ACC112 (cell line): Measurements from ENCODE around the gene COL23A1.
"Not testable (repeated sequence)": the region's sequence is repeated elsewhere in the genome, so short reads cannot be mapped to it uniquely, and the experiment has no call there.

Experiments used
- H2AFZ ChIP-seq: fragments of 200-600 bp; sonication (generic); one replicate; pipeline ENCODE4 v1.6.0; 2017; ENCODE audit warnings: antibody characterized with exemption, low read length; ENCODE audit not compliant: unreplicated experiment
- H3K27ac ChIP-seq: fragments of 200-600 bp; sonication (generic); 2 replicates; pipeline ENCODE4 v1.5.1; 2014; ENCODE audit warnings: low read depth, mild to moderate bottlenecking, antibody characterized with exemption, low read length, moderate library complexity
- H3K27me3 ChIP-seq: fragments of 200-600 bp; sonication (generic); 2 replicates; pipeline ENCODE4 v1.6.1; 2014; ENCODE audit warnings: mild to moderate bottlenecking, antibody characterized with exemption, low read length, moderate library complexity, mixed read lengths; ENCODE audit not compliant: insufficient read depth
- H3K36me3 ChIP-seq: fragments of 200-600 bp; sonication (generic); 2 replicates; pipeline ENCODE4 v1.6.1; 2016; ENCODE audit warnings: mild to moderate bottlenecking, antibody characterized with exemption, low read length, moderate library complexity, mixed read lengths; ENCODE audit not compliant: insufficient read depth
- H3K4me1 ChIP-seq: fragments of 200-600 bp; sonication (generic); one replicate; pipeline ENCODE4 v1.6.1; 2016; ENCODE audit warnings: low read length, mixed read lengths; ENCODE audit not compliant: insufficient read depth, unreplicated experiment, control insufficient read depth
- H3K4me3 ChIP-seq: fragments of 200-600 bp; sonication (generic); 2 replicates; pipeline ENCODE4 v1.5.1; 2014; ENCODE audit warnings: mild to moderate bottlenecking, low read depth, low read length
- H3K79me2 ChIP-seq: fragments of 200-600 bp; sonication (generic); one replicate; pipeline ENCODE4 v1.6.0; 2016; ENCODE audit warnings: low read length; ENCODE audit not compliant: control insufficient read depth, unreplicated experiment, insufficient read depth

The COL23A1 gene

DNA sequence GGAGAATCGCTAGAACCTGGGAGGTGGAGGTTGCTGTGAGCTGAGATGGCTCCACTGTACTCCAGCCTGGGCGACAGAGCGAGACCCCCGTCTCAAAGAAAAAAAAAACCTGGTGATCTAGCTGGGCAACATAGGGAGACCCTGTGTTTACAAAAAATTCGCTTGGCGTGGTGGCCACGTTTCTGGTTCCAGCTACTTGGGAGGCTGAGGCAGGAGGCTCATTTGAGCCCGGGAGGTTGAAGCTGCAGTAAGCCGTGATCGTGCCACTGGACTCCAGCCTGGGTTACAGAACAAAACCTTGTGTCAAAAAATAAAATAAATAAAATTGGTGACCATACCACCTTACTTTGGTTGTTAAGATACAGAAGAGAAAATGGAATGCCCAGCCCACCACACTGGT is 387.7 kb downstream of the COL23A1 start:
- no peak overlapping the region for H3K27ac ChIP-seq
- H2AFZ ChIP-seq, result no peak overlapping the region
- no peak overlapping the region for H3K4me3 ChIP-seq
- peaks cover 22% of the 10 kb centered on the region for H3K4me1 ChIP-seq
- H3K36me3 ChIP-seq, result peaks cover 22% of the 10 kb centered on the region
- H3K27me3 ChIP-seq, result no peaks in the 10 kb centered on the region
- peaks cover 32% of the 10 kb centered on the region for H3K79me2 ChIP-seq

DNA sequence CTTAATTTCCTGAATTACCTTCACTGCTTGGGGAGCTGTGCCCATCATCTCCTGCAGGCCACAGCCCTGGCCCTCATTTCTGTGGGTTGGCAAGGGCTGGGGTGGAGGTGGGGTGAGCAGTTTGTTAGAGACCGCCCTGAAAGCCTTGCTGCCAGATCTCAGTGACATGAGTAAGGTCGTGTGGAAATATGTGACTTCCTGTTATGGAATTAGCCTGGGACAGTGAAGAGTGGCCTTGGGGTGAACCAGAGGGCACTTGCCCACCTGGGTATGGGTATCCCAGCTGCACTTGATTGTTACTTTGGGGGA is 388.3 kb downstream of the COL23A1 start:
- Histone ChIP-seq H3K4me1 (peaks cover 16% of the 10 kb centered on the region), H3K27me3 (no peaks in the 10 kb centered on the region), H3K36me3 (peaks cover 16% of the 10 kb centered on the region), H3K4me3 (no peak overlapping the region), H3K79me2 (peaks cover 25% of the 10 kb centered on the region), H2AFZ (no peak overlapping the region), H3K27ac (no peak overlapping the region)

DNA sequence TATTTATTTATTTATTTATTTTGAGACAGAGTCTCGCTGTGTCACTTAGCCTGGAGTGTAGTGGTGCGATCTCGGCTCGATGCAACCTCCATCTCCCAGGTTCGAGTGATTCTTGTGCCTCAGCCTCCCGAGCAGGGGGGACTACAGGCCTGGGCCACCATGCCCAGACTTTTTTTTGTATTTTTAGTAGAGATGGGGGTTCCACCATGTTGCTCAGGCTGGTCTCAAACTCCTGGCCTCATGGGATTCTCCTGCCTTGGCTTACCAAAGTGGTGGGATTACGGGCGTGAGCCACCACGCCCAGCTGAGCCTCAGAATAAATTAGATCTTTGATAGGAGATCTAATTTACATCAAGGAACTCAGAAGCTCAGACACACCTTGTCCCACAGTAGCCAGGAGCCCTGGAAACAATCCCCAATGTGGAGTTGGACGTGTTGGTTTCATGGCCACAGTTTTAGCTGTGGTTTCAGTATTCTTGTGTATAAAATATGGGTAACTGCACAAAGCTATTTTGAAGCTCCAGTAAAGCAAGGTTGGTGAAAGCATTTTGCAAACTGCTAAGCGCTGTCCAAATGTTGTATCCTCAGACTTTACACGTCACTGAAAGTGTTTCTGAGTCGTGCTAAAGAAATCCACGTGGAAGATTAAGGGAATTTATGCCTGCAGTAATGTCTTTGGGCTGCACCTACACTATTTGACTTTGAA is 388.8 kb downstream of the COL23A1 start:
- Histone ChIP-seq H3K36me3 (peaks cover 11% of the 10 kb centered on the region), H2AFZ (no peak overlapping the region), H3K27me3 (no peaks in the 10 kb centered on the region), H3K4me3 (no peak overlapping the region), H3K4me1 (peaks cover 11% of the 10 kb centered on the region), H3K27ac (no peak overlapping the region), H3K79me2 (peaks cover 20% of the 10 kb centered on the region)

DNA sequence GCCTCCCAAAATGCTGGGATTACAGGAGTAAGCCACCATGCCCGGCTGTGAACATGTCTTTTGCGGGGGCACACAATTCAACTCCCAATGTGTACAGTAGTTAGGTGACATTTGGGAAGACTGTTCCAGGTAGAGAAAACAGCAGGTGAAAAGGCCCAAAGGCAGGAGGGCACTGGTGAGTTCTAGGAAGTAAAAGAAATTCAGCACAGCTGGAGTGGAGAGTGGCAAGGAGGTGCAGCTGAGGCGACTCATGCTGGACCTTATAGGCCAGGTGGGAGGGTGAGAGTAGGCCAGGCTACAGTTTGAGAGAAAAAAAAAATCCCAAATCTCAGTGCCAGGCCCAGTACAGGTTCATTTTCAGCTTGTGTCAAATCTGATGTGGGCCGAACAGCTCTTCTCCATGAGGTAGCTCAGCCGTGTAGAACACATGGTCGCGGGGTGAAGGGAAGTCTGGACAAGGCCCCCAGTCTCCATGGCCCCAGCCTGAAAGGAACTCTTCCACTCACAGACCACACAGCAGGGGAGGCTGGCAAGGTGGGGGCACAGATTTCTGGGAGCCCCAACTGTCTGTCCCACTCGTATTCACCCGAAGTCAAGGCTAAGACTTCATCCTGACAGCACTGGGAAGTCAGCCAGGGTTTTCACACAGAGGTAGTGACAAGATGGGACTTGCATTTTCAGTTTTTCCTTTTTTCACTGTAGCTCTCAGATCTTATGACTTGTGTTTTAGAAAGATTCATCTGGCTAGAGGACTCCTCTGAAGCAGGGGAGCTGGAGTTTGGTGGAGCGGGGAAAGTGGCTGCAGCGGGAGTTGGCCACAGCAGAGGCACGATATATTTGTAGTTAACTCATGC is 390.4 kb downstream of the COL23A1 start:
- peaks cover 4% of the 10 kb centered on the region for H3K79me2 ChIP-seq
- H3K36me3 ChIP-seq, result no peaks in the 10 kb centered on the region
- peaks cover 1% of the 10 kb centered on the region; the same call in 1 of the 2 replicates for H3K27me3 ChIP-seq
- H3K27ac ChIP-seq, result no peak overlapping the region
- peaks cover 5% of the 10 kb centered on the region for H3K4me1 ChIP-seq
- no peak overlapping the region for H3K4me3 ChIP-seq
- no peak overlapping the region for H2AFZ ChIP-seq

DNA sequence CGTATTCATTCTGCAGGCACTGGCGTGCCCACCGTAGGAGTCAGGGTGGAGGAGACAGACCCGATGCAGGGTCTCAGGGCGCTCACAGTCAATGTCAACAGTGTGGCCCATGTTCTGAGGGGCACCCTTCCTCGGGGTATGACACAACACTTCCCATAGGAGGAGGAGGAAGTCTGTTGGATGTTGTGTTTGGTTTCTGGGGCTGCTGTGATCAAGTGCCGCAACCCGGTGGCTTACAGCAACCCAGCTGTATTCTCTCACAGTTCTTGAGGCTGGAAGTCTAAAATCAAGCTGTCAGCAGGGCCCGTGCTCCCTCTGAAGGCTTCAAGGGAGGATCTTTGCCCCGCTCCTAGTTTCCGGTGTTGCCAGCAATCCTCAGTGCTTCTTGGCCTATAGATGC is 391.5 kb downstream of the COL23A1 start:
- Histone ChIP-seq H3K79me2 (no peaks in the 10 kb centered on the region), H3K4me3 (no peak overlapping the region), H3K4me1 (peaks cover 5% of the 10 kb centered on the region), H3K36me3 (no peaks in the 10 kb centered on the region), H3K27ac (no peak overlapping the region), H3K27me3 (peaks cover 12% of the 10 kb centered on the region), H2AFZ (no peak overlapping the region)

DNA sequence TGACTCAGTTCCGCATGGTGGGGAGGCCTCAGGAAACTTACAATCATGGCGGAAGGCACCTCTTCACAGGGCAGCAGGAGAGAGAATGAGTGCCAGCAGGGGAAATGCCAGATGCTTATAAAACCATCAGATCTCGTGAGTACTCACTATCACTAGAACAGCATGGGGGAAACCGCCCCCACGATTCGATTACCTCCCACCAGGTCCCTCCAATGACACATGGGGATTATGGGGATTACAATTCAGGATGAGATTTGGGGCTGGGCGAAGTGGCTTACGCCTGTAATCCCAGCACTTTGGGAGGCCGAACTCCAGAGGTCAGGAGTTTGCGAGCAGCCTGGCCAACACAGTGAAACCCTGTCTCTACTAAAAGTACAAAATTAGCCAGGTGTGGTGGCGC is 392.0 kb downstream of the COL23A1 start:
- not testable (repeated sequence) for H2AFZ ChIP-seq, H3K4me1 ChIP-seq, H3K4me3 ChIP-seq, H3K36me3 ChIP-seq, H3K27ac ChIP-seq, H3K79me2 ChIP-seq
- peaks cover 13% of the 10 kb centered on the region for H3K27me3 ChIP-seq

DNA sequence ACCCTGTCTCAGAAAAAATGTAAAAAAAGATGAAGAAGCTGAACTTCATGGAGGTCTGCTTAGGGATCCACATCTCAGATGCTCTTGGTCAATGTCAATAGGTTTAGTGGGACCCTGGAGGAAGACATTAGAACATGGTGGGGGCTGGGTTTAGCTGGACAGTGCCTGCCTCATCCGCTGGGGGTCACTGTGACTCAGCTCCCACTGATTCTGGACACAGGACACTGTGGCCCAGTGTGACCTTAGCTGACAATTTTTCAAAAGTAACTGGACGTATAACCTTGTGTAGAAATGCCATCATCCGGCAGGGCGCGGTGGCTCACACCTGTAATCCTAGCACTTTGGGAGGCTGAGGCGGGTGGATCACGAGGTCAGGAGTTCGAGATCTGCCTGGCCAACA is 393.2 kb downstream of the COL23A1 start:
- H3K79me2 ChIP-seq, result no peaks in the 10 kb centered on the region
- no peak overlapping the region for H3K27ac ChIP-seq
- no peak overlapping the region for H3K4me3 ChIP-seq
- H3K27me3 ChIP-seq, result peaks cover 13% of the 10 kb centered on the region
- H3K36me3 ChIP-seq, result no peaks in the 10 kb centered on the region
- peaks cover 3% of the 10 kb centered on the region for H3K4me1 ChIP-seq
- H2AFZ ChIP-seq, result no peak overlapping the region

DNA sequence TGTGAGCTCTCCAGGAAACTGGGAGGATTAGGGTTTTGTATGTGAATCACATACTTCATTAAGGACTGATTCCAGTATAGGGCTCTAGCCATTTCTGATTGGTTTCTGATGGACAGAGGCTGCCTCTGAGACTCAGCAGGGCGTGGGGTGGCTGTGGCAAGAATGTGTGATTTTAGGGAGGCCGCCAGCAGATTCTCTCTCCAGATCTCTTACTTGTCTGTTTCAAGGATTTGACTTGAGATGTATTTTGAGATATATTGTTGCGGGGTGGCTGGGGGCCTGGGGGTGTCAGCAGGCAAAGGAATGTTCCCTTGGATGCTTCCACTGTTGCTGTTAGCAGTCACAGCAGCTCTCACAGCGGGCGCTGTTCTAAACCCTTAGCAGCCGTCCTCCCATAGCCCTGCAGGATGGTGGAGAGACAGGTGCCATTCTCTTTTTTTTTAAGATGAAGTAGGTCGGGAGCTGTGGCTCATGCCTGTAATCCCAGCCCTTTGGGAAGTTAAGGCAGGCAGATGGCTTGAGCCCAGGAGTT is 393.8 kb downstream of the COL23A1 start:
- Histone ChIP-seq H3K4me3 (no peak overlapping the region), H3K27me3 (peaks cover 13% of the 10 kb centered on the region), H3K4me1 (no peaks in the 10 kb centered on the region), H2AFZ (no peak overlapping the region), H3K79me2 (no peaks in the 10 kb centered on the region), H3K36me3 (no peaks in the 10 kb centered on the region), H3K27ac (no peak overlapping the region)

DNA sequence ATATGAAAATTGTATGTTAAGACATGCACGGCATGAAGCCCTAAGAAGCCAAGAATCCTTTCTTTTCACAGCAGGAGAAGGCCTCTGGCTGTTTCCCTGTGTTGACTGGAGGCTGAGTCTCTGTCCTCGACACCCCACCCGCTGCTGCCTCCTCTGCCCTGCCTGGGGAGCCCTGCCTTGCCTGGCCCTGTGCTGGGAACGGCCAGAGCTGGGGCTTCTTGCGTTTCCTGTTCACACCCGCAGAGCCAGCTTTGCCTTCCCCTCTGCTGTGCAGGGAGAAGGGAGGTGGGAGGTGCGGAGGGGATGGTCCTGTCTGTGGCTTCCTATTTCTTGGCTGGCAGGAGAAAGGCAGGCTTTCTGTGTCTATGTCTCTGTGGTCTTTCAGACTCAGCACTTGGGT is 396.2 kb downstream of the COL23A1 start:
- H3K4me3 ChIP-seq, result no peak overlapping the region
- H3K79me2 ChIP-seq, result no peaks in the 10 kb centered on the region
- H3K36me3 ChIP-seq, result no peaks in the 10 kb centered on the region
- H2AFZ ChIP-seq, result no peak overlapping the region
- no peaks in the 10 kb centered on the region for H3K4me1 ChIP-seq
- H3K27ac ChIP-seq, result no peak overlapping the region
- peaks cover 13% of the 10 kb centered on the region for H3K27me3 ChIP-seq

DNA sequence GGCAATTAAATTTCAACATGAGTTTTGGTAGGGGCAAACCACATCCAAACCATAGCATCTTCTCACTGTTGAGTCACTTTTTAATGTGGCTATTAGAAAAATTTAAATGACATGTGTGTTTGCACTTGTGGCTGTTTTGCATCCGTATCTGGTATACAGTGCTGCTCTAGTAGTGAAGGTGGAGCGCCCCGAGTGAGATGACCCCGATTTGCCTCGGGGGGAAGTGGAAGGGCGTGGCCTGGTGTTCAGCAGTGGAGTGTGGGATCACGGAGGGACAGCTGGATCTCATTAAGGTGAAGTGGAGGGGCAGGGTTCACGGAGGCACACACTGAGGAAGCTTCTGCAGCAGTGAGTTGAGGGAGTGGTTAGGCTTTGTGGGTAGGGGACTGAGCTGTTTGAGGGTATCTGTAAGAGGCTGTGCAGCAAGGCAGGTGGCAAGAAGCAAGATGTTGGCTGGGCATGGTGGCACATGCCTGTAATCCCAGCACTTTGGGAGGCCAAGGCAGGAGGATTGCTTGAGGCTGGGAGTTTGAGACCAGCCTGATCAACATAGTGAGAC is 396.9 kb downstream of the COL23A1 start:
- H3K4me3 ChIP-seq, result no peak overlapping the region

More for the DNA sequence above, 396.9 kb downstream of the COL23A1 start:
- H3K36me3 ChIP-seq, result no peaks in the 10 kb centered on the region
- no peak overlapping the region for H3K27ac ChIP-seq
- no peak overlapping the region for H2AFZ ChIP-seq
- H3K27me3 ChIP-seq, result peaks cover 13% of the 10 kb centered on the region
- no peaks in the 10 kb centered on the region for H3K79me2 ChIP-seq
- no peaks in the 10 kb centered on the region for H3K4me1 ChIP-seq
